ENCODE results near the gene MYO7A.
A peak's percentile ranks its signal among the peaks of the same experiment; 100 is the strongest.

The MYO7A gene

GRCh38 chr11:77112641-77113381 lies 15.2 kb upstream of the MYO7A start:
- no peak for DNase-seq

- DNase-seq: peak; percentile 26
These were observed 14.5 kb upstream of the MYO7A start for GRCh38 chr11:77113382-77114088.

- DNase-seq: no peak
These were observed 14.0 kb upstream of the MYO7A start for GRCh38 chr11:77114089-77114463.

- no peak for DNase-seq
These were observed 12.8 kb upstream of the MYO7A start for GRCh38 chr11:77115181-77115611.

GRCh38 chr11:77115956-77116355 lies 12.1 kb upstream of the MYO7A start:
- DNase-seq: no peak

GRCh38 chr11:77117492-77117891 lies 10.6 kb upstream of the MYO7A start:
- no peak for DNase-seq

- DNase-seq: no peak
These were observed 10.0 kb upstream of the MYO7A start for GRCh38 chr11:77118086-77118485.

- DNase-seq: no peak
These were observed 9.1 kb upstream of the MYO7A start for GRCh38 chr11:77118971-77119370.

- no peak for DNase-seq
These were observed 8.5 kb upstream of the MYO7A start for GRCh38 chr11:77119531-77119936.

GRCh38 chr11:77120571-77120970 lies 7.5 kb upstream of the MYO7A start:
- no peak for DNase-seq

- DNase-seq: no peak
These were observed 6.9 kb upstream of the MYO7A start for GRCh38 chr11:77121096-77121640.

GRCh38 chr11:77121876-77122575 lies 6.0 kb upstream of the MYO7A start:
- no peak for DNase-seq

- no peak for DNase-seq
These were observed 5.4 kb upstream of the MYO7A start for GRCh38 chr11:77122576-77123212.

- no peak for DNase-seq
These were observed 4.5 kb upstream of the MYO7A start for GRCh38 chr11:77123591-77123990.

- DNase-seq: no peak
These were observed 4.0 kb upstream of the MYO7A start for GRCh38 chr11:77124041-77124440.

- DNase-seq: no peak
These were observed 3.6 kb upstream of the MYO7A start for GRCh38 chr11:77124488-77124887.

- no peak for DNase-seq
These were observed 2.9 kb upstream of the MYO7A start for GRCh38 chr11:77125191-77125590.

- DNase-seq: no peak
These were observed 2.4 kb upstream of the MYO7A start for GRCh38 chr11:77125695-77126094.

GRCh38 chr11:77126156-77126775 lies 1.8 kb upstream of the MYO7A start:
- no peak for DNase-seq

- no peak for DNase-seq
These were observed 1.2 kb upstream of the MYO7A start for GRCh38 chr11:77126861-77127234.

GRCh38 chr11:77127235-77127911 lies 673 bp upstream of the MYO7A start:
- DNase-seq: no peak
